Stimulated activated CD8-positive, alpha-beta memory T cell treated with anti-CD3 and anti-CD28 coated beads, Interleukin-7, amount 100 ng/mL, for 4 hours (primary cell): ENCODE measurements around the gene ATP23.

Experiments used
- DNase-seq, 2 donors: peaks; one replicate each; pipeline ENCODE4 v3.0.0-alpha.2; 2020; ENCODE audit warnings: low read depth in 2 of 2

The ATP23 gene

GRCh38 chr12:57908511-57908910 is 32.9 kb upstream of the ATP23 start:
- no peak for DNase-seq

- DNase-seq = no peak
Observed at GRCh38 chr12:57909056-57909455, 32.3 kb upstream of the ATP23 start.

DNA sequence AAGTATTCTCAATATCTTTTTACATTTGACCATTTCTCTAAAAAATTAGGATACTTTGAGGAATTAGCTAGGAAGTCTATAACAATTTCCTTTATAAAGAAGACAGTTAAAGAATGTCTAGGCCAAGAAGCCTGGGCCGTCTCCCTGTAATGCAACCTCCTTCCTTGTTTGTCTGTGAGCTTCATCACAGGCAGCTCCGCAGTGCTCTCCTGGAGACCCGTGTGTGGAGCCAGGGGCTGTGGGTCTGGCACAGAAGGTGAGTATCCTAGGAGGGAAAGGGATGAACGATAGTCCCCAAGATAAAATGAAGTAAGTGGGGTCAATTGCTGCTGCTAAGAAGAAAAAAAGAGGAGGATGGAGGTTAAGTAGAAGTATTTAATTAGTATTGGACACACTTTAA is 31.8 kb upstream of the ATP23 start:
- no peak for DNase-seq

DNA sequence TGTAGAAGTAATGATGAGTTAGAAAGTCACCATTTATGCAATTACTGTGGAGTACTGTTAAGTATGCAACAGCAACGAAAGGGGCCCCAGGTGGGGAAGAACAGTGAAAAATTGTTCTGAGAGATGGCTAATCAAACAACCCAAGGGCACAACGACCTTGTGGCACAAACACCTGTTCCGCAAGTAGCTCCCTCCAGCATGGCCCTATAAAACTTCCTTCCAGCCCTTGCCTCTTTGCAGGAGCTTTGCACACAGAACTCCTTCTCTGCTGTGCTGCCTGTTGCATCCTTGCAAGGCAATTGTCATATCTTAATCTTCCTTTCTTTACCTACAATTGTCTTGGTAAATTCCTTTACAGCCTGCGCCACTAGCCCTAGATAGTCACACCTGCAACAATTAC is 23.2 kb upstream of the ATP23 start:
- DNase-seq = no peak

DNA sequence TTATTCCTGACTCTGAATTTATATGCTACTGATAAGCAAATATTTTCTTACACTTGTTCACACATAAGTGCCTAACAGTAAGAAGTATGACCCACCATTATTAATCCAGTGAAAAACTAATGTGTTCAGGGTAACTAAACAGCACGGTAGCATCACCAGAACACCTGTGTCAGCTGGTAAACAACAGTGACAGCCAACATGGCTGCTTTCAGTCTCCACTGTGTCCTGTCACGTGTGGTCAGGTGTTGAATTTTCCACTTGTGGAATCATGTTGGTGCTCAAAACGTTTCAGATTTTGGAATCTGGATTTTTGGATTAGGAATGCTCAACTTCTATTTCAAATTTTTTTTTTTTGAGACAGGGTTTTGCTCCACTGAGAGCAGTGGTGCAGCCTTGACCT is 14.3 kb upstream of the ATP23 start:
- DNase-seq = no peak

GRCh38 chr12:57929092-57929830 is 12.1 kb upstream of the ATP23 start:
- DNase-seq = no peak

GRCh38 chr12:57934819-57935218 is 6.5 kb upstream of the ATP23 start:
- no peak for DNase-seq

GRCh38 chr12:57935331-57935730 is 6.0 kb upstream of the ATP23 start:
- no peak for DNase-seq

DNA sequence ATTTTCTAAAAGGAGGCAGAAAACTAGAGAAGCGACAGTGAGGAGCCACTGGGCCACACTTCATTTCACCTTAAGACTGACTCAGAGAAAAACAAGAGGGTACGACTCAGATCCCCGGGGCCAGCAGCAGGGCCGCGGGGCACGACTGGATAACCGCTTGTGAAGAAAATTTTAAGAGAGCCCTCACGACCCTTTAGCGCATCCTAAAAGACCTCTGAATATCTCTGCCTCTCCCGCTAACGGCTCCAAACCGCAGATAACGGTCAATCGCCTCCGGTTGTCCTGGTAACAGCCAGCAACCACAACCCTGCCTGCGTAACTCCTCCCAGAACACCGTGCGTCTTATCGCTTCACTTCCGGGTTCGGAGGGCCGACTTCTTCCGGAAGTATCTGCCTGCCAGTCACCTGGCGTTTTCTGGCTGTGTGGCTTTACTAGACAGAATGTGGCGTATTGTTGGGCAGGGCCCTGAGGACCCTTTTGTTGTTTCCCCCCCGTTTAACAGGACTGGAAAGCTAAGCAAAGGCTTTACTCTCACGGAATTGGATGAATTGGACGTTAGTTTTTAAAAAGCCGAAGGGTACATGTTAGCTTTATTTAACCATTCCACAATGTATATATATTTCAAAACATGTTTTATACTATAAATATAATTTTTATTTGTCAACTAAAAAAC is 5.4 kb upstream of the ATP23 start:
- peak; percentile 87 to 91 for DNase-seq

- no peak for DNase-seq
Observed at GRCh38 chr12:57936513-57936883, 4.9 kb upstream of the ATP23 start.

DNA sequence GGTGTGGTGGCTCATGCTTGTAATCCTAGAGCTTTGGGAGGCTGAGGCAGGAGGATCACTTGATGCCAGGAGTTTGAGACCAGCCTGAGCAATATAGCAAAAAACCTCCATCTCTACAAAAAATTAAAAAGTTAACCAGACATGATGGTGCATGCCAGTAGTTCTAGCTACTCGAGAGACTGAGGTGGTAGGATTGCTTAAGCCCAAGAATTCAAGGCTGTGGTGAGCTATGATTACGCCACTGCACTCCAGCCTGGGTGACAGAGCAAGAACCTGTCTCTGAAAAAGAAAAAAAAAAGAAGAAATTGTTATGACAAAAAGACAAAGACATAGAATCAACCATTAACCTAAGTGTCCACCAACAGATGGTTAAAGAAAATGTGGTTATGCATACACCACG is 2.1 kb upstream of the ATP23 start:
- no peak for DNase-seq

GRCh38 chr12:57940052-57940914 is 1.1 kb upstream of the ATP23 start:
- no peak for DNase-seq

GRCh38 chr12:57940915-57941164 is 527 bp upstream of the ATP23 start:
- no peak for DNase-seq

DNA sequence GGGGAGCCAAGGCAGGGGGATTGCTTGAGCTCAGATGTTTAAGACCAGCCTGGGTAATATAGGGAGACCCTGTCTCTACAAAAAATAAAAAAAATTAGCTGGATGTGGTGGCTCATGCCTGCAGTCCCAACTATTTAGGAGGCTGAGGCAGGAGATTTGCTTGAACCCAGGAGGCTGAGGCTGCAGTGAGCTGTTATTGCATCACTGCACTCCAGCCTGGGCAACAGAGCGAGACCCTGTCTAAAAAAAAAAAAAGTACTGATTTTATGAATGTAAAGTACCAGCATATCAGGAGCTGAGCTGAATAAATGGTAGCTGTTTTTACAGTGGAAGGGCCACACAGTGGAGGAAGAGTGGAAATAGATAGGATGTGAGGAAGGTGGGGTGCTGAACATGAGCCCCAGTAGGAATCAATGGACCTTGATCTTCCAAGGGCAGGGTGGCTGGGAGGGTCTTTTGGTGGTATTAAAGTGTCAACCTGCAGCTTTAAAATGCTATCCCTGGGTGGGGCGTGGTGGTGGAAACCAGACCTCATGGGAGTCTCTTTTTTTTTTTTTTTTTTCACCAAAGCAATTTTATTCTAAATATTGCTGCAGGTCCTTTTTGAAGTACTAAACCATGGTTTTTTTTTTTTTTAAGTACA is 2.2 kb downstream of the ATP23 start:
- no peak for DNase-seq

DNA sequence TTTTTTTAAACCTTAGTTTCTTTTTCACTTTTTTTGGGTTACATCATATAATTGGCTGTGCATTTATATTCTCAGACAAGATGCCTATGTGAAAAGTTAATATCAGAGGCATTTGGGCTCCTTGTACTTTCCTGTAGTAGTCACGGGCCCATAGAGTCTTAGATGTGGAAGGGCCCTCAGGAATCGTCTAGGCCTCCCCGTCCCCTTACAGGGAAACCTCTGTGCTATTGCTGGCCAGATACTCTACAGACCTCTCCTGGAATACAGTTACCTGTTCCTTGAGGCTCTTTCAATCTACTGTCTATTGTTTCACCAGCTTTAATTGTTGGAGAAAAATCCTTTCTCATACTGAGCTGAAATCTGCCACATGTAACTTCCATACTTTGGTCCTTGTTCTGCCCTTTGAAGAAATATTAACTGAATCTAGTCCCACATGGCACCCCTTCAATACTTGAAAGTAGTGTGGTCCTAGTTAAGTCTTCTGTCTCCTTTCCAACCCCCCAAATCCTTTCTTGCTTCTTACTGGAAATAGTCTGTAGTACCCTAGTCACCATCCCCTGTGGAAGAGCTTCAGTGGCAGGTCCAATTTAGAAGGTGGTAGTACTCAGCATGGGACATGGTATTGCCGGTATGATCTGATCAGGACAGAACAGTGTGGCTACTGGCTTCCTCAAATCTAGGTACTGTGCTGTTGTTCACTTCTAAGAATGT is 3.1 kb downstream of the ATP23 start:
- DNase-seq = no peak

- DNase-seq = no peak
Observed at GRCh38 chr12:57952766-57953165, 11.4 kb downstream of the ATP23 start.

GRCh38 chr12:57954768-57955167 is 13.4 kb downstream of the ATP23 start:
- DNase-seq = no peak

- no peak for DNase-seq
Observed at GRCh38 chr12:57958061-57958657, 16.8 kb downstream of the ATP23 start.

DNA sequence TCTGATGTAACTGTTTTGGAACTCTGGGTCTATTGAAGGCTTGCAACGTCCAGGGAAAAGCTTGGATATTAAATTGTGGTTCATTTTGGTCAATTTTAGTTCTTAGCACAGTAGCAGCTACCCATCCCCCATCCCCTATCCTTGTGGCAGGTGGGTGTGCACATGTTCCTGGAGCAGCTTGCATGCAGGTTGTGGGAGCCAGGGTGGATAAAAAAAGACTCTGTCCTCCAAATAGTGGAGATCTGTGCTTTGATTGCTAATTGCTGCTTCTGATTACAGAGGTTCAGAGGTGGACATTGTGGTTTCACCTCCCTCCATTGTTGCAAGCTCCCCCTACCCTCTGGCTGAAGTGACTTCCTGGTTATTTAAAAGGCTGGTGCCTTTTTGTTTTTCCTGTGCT is 23.1 kb downstream of the ATP23 start:
- no peak for DNase-seq

- no peak for DNase-seq
Observed at GRCh38 chr12:57965766-57966165, 24.4 kb downstream of the ATP23 start.

GRCh38 chr12:57966536-57966935 is 25.2 kb downstream of the ATP23 start:
- DNase-seq = no peak
